WTC11 (cell line): ENCODE measurements around the gene ZNF592. TPM values are rescaled to one million over a fixed set of nuclear protein-coding genes. Genes with fewer than 3 reads are reported as not detected.

Experiments
- ATAC-seq: fragments of 200-7000 bp; cut with Tn5 transposase; 2 replicates; pipeline ENCODE4 v1.10.0; 2021; ENCODE audit warnings: mild to moderate bottlenecking, moderate library complexity
- CTCF ChIA-PET: fragments of 300-600 bp; sonication (Branson Sonifier 250); formaldehyde crosslinking; loops from one replicate; lab custom pipeline; 2021; ENCODE audit warnings: antibody characterized with exemption; lab: Charles Lee
- POLR2A ChIA-PET: fragments of 350-600 bp; sonication (Branson Sonifier 250); formaldehyde crosslinking; loops from one replicate; lab custom pipeline; 2021; ENCODE audit warnings: antibody characterized with exemption; lab: Charles Lee
- DNase-seq: peaks from one replicate; pipeline ENCODE4 v3.0.0; 2021; ENCODE audit warnings: low spot score
- H3K27ac Mint-ChIP-seq: 2 replicates; pipeline ENCODE4 v1.8.0; 2021; ENCODE audit warnings: mixed read lengths
- H3K27me3 Mint-ChIP-seq: 2 replicates; pipeline ENCODE4 v1.8.0; 2021; ENCODE audit warnings: low read depth, mild to moderate bottlenecking, moderate library complexity, mixed read lengths
- H3K36me3 Mint-ChIP-seq: 2 replicates; pipeline ENCODE4 v1.8.0; 2021; ENCODE audit warnings: mixed read lengths
- H3K4me1 Mint-ChIP-seq: 2 replicates; pipeline ENCODE4 v1.8.0; 2022; ENCODE audit warnings: mixed read lengths
- H3K4me3 Mint-ChIP-seq: 2 replicates; pipeline ENCODE4 v1.8.0; 2021; ENCODE audit warnings: mild to moderate bottlenecking, moderate library complexity, mixed read lengths
- H3K9me3 Mint-ChIP-seq: 2 replicates; pipeline ENCODE4 v1.8.0; 2021; ENCODE audit warnings: mixed read lengths
- ATF1 ChIP-seq: sonication (generic); formaldehyde crosslinking; IDR thresholded peaks from 2 replicates; pipeline ENCODE4 v1.8.1; 2023; ENCODE audit warnings: mild to moderate bottlenecking, moderate library complexity, missing genetic modification reagents
- CTCF ChIP-seq: fragments of 200-600 bp; IDR thresholded peaks from 2 replicates; pipeline ENCODE4 v1.8.0; 2022; ENCODE audit warnings: antibody characterized with exemption
- ELF4 ChIP-seq: sonication (generic); formaldehyde crosslinking; IDR thresholded peaks from 2 replicates; pipeline ENCODE4 v1.8.1; 2022; ENCODE audit warnings: low read depth, mild to moderate bottlenecking, moderate library complexity, missing genetic modification reagents
- FOXJ3 ChIP-seq: sonication (generic); formaldehyde crosslinking; IDR thresholded peaks from 2 replicates; pipeline ENCODE4 v1.9.0; 2021; ENCODE audit warnings: missing genetic modification reagents, mild to moderate bottlenecking, borderline replicate concordance
- HMGXB4 ChIP-seq: sonication (generic); formaldehyde crosslinking; IDR thresholded peaks from 2 replicates; pipeline ENCODE4 v1.8.1; 2023; ENCODE audit warnings: mild to moderate bottlenecking, moderate library complexity, missing genetic modification reagents
- PRRX2 ChIP-seq: fragments of 250-450 bp; sonication (Bioruptor Pico); IDR thresholded peaks from 2 replicates; pipeline ENCODE4 v1.8.0; 2021; ENCODE audit warnings: mild to moderate bottlenecking
- TCF7 ChIP-seq: sonication (generic); formaldehyde crosslinking; IDR thresholded peaks from 2 replicates; pipeline ENCODE4 v1.8.0; 2022; ENCODE audit warnings: mild to moderate bottlenecking, low read depth, missing genetic modification reagents, moderate library complexity
- TP53 ChIP-seq: sonication (generic); formaldehyde crosslinking; IDR thresholded peaks from 2 replicates; pipeline ENCODE4 v1.8.1; 2023; ENCODE audit warnings: mild to moderate bottlenecking, missing genetic modification reagents
- USF2 ChIP-seq: sonication (generic); formaldehyde crosslinking; IDR thresholded peaks from 2 replicates; pipeline ENCODE4 v1.8.1; 2023; ENCODE audit warnings: mild to moderate bottlenecking, missing genetic modification reagents, moderate library complexity
- ZNF671 ChIP-seq: fragments of 250-450 bp; sonication (Bioruptor Pico); IDR thresholded peaks from 2 replicates; pipeline ENCODE4 v1.8.0; 2021; ENCODE audit warnings: mild to moderate bottlenecking
- total RNA-seq: library from RNA; stranded (reverse); gene quantifications from 3 replicates; pipeline ENCODE4 v1.2.3, GENCODE V29; 2021
- TF ChIP-seq, protein P1 (sequence below): sonication (generic); formaldehyde crosslinking; IDR thresholded peaks from 2 replicates; pipeline ENCODE4 v1.8.1; 2022; ENCODE audit warnings: low read depth, mild to moderate bottlenecking, moderate library complexity, missing genetic modification reagents, borderline replicate concordance
- TF ChIP-seq, protein P2 (sequence below): sonication (generic); formaldehyde crosslinking; IDR thresholded peaks from 2 replicates; pipeline ENCODE4 v1.8.0; 2022; ENCODE audit warnings: missing genetic modification reagents

ZNF592 gene
- total RNA-seq, 1 experiment from 2014 or later, result 28.0 TPM

GRCh38 chr15:84823282-84823878 lies 75.0 kb downstream of the ZNF592 start:
- ATAC-seq (no peak), DNase-seq (no peak)
- Mint-ChIP-seq H3K4me3 (no peak overlapping the region), H3K36me3 (no peaks in the 10 kb centered on the region; the same call in 1 of the 2 replicates), H3K27ac (no peak overlapping the region), H3K27me3 (no peaks in the 10 kb centered on the region), H3K4me1 (peaks cover 47% of the 10 kb centered on the region), H3K9me3 (no peaks in the 10 kb centered on the region)
- TF ChIP-seq PRRX2 (CRISPR knock-in tag), result no peak
- TF ChIP-seq, protein P1, sequence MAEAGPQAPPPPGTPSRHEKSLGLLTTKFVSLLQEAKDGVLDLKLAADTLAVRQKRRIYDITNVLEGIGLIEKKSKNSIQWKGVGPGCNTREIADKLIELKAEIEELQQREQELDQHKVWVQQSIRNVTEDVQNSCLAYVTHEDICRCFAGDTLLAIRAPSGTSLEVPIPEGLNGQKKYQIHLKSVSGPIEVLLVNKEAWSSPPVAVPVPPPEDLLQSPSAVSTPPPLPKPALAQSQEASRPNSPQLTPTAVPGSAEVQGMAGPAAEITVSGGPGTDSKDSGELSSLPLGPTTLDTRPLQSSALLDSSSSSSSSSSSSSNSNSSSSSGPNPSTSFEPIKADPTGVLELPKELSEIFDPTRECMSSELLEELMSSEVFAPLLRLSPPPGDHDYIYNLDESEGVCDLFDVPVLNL (CRISPR knock-in tag), result no peak
- no peak for TF ChIP-seq ATF1 (CRISPR knock-in tag)
- peak; percentile 62 for TF ChIP-seq USF2 (CRISPR knock-in tag)
- ChIA-PET POLR2A (interaction anchor here (0.6 to 0.9 kb wide), 2 partner anchors 107 to 165 kb away, joined by 3 to 10 read pairs; partner anchors contain the start of gene SEC11A), CTCF (interaction anchor here (0.6 to 1.5 kb wide), 5 partner anchors 39 to 221 kb away, joined by 3 to 7 read pairs (median 3); no protein-coding TSS in a partner anchor)

GRCh38 chr15:84824260-84825007 lies 76.0 kb downstream of the ZNF592 start:
- POLR2A ChIA-PET, result no interaction called here
- H3K4me3 Mint-ChIP-seq, result no peak overlapping the region
- DNase-seq, result no peak
- ATAC-seq, result no peak
- H3K36me3 Mint-ChIP-seq, result peaks cover 3% of the 10 kb centered on the region; the same call in 1 of the 2 replicates
- no peaks in the 10 kb centered on the region for H3K9me3 Mint-ChIP-seq
- CTCF ChIA-PET, result interaction anchor here (0.6 to 1.6 kb wide), 2 partner anchors 10 to 54 kb away, joined by 3 read pairs; no protein-coding TSS in a partner anchor
- H3K4me1 Mint-ChIP-seq, result peaks cover 43% of the 10 kb centered on the region
- peak overlapping the region; percentile 24; the same call in 1 of the 2 replicates for H3K27ac Mint-ChIP-seq
- H3K27me3 Mint-ChIP-seq, result no peaks in the 10 kb centered on the region
- TF ChIP-seq HMGXB4 (CRISPR knock-in tag) (no peak), ELF4 (no peak), TCF7 (CRISPR knock-in tag) (no peak)
- TF ChIP-seq, protein P2, sequence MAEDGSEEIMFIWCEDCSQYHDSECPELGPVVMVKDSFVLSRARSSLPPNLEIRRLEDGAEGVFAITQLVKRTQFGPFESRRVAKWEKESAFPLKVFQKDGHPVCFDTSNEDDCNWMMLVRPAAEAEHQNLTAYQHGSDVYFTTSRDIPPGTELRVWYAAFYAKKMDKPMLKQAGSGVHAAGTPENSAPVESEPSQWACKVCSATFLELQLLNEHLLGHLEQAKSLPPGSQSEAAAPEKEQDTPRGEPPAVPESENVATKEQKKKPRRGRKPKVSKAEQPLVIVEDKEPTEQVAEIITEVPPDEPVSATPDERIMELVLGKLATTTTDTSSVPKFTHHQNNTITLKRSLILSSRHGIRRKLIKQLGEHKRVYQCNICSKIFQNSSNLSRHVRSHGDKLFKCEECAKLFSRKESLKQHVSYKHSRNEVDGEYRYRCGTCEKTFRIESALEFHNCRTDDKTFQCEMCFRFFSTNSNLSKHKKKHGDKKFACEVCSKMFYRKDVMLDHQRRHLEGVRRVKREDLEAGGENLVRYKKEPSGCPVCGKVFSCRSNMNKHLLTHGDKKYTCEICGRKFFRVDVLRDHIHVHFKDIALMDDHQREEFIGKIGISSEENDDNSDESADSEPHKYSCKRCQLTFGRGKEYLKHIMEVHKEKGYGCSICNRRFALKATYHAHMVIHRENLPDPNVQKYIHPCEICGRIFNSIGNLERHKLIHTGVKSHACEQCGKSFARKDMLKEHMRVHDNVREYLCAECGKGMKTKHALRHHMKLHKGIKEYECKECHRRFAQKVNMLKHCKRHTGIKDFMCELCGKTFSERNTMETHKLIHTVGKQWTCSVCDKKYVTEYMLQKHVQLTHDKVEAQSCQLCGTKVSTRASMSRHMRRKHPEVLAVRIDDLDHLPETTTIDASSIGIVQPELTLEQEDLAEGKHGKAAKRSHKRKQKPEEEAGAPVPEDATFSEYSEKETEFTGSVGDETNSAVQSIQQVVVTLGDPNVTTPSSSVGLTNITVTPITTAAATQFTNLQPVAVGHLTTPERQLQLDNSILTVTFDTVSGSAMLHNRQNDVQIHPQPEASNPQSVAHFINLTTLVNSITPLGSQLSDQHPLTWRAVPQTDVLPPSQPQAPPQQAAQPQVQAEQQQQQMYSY, result no peak

- H3K27me3 Mint-ChIP-seq, result no peaks in the 10 kb centered on the region
- peaks cover 6% of the 10 kb centered on the region; the same call in 1 of the 2 replicates for H3K36me3 Mint-ChIP-seq
- TF ChIP-seq TP53 (CRISPR knock-in tag), result no peak
- 0 out of 2 replicates have a peak, but pooled peaks have one; percentile 33 for TF ChIP-seq CTCF
- TF ChIP-seq FOXJ3, result no peak
- TF ChIP-seq ZNF671 (CRISPR knock-in tag), result no peak
- CTCF ChIA-PET, result interaction anchor here (1.0 to 1.7 kb wide), 4 partner anchors 8 to 167 kb away, joined by 3 to 6 read pairs (median 5); partner anchors contain the start of gene ALPK3
- no peaks in the 10 kb centered on the region for H3K9me3 Mint-ChIP-seq
- DNase-seq, result peak; percentile 77
- peak; percentile 93 for ATAC-seq
- POLR2A ChIA-PET, result no interaction called here
- H3K4me3 Mint-ChIP-seq, result no peak overlapping the region
- 0 out of 2 replicates have a peak overlapping the region, but pooled peaks have one; percentile 47 for H3K27ac Mint-ChIP-seq
- H3K4me1 Mint-ChIP-seq, result peaks cover 35% of the 10 kb centered on the region
Measured at GRCh38 chr15:84826369-84826823, 78.0 kb downstream of the ZNF592 start.
